ENCODE data around the gene BIN2.
A peak's percentile ranks its signal among the peaks of the same experiment; 100 is the strongest.
"Not testable (repeated sequence)": the region's sequence is repeated elsewhere in the genome, so short reads cannot be mapped to it uniquely, and the experiment has no call there.

The BIN2 gene

GRCh38 chr12:51343201-51343600 is 19.2 kb upstream of the BIN2 start:
- no peak for DNase-seq

- DNase-seq: no peak
Observed at GRCh38 chr12:51342416-51342815, 18.4 kb upstream of the BIN2 start.

GRCh38 chr12:51341251-51342007 is 17.5 kb upstream of the BIN2 start:
- peak; percentile 44 for DNase-seq

- no peak for DNase-seq
Observed at GRCh38 chr12:51339750-51340149, 15.8 kb upstream of the BIN2 start.

- not testable (repeated sequence) for DNase-seq
Observed at GRCh38 chr12:51337336-51337735, 13.4 kb upstream of the BIN2 start.

GRCh38 chr12:51335931-51336330 is 12.0 kb upstream of the BIN2 start:
- DNase-seq: no peak

- no peak for DNase-seq
Observed at GRCh38 chr12:51334764-51335163, 10.8 kb upstream of the BIN2 start.

- no peak for DNase-seq
Observed at GRCh38 chr12:51333536-51333935, 9.6 kb upstream of the BIN2 start.

- no peak for DNase-seq
Observed at GRCh38 chr12:51330186-51330585, 6.2 kb upstream of the BIN2 start.

- DNase-seq: no peak
Observed at GRCh38 chr12:51329742-51330141, 5.8 kb upstream of the BIN2 start.

GRCh38 chr12:51328587-51328986 is 4.6 kb upstream of the BIN2 start:
- DNase-seq: no peak

GRCh38 chr12:51326698-51327439 is 2.9 kb upstream of the BIN2 start:
- DNase-seq: no peak

- DNase-seq: no peak
Observed at GRCh38 chr12:51324953-51325352, 979 bp upstream of the BIN2 start.

- no peak for DNase-seq
Observed at GRCh38 chr12:51323317-51323960, 535 bp downstream of the BIN2 start.

- DNase-seq: no peak
Observed at GRCh38 chr12:51322452-51322851, 1.5 kb downstream of the BIN2 start.

GRCh38 chr12:51321882-51322281 is 2.1 kb downstream of the BIN2 start:
- no peak for DNase-seq

GRCh38 chr12:51320695-51321320 is 3.2 kb downstream of the BIN2 start:
- DNase-seq: no peak

- DNase-seq: no peak
Observed at GRCh38 chr12:51320311-51320694, 3.7 kb downstream of the BIN2 start.

GRCh38 chr12:51318846-51319599 is 5.0 kb downstream of the BIN2 start:
- DNase-seq: no peak

GRCh38 chr12:51318057-51318806 is 5.7 kb downstream of the BIN2 start:
- not testable (repeated sequence) for DNase-seq

- DNase-seq: no peak
Observed at GRCh38 chr12:51311389-51311788, 12.6 kb downstream of the BIN2 start.
